Sigmoid colon (tissue), 4 donors: Measurements from ENCODE around the gene OLFM3.

Experiments used
- CTCF ChIP-seq, 4 experiments: fragments of 450-650 bp in 3 of 4; fragments of 200-600 bp in 1 of 4; IDR thresholded peaks; one replicate each; pipeline ENCODE4 v1.5.1; 2016 to 2019; ENCODE audit warnings: antibody characterized with exemption in 4 of 4, mild to moderate bottlenecking in 3 of 4, moderate library complexity in 2 of 4
- EP300 ChIP-seq, 4 donors: sonication (generic); formaldehyde crosslinking; IDR thresholded peaks; one replicate each; pipeline ENCODE4 v1.6.1; 2017; ENCODE audit warnings: antibody characterized with exemption in 4 of 4
- POLR2A ChIP-seq, 2 donors: fragments of 450-650 bp; IDR thresholded peaks; one replicate each; pipeline ENCODE4 v1.6.1; 2016; ENCODE audit warnings: antibody characterized with exemption in 2 of 2, mild to moderate bottlenecking in 2 of 2, moderate library complexity in 2 of 2
- POLR2AphosphoS5 ChIP-seq, 4 donors: sonication (generic); formaldehyde crosslinking; IDR thresholded peaks; one replicate each; pipeline ENCODE4 v1.6.1; 2017; ENCODE audit warnings: antibody characterized with exemption in 4 of 4

DNA sequence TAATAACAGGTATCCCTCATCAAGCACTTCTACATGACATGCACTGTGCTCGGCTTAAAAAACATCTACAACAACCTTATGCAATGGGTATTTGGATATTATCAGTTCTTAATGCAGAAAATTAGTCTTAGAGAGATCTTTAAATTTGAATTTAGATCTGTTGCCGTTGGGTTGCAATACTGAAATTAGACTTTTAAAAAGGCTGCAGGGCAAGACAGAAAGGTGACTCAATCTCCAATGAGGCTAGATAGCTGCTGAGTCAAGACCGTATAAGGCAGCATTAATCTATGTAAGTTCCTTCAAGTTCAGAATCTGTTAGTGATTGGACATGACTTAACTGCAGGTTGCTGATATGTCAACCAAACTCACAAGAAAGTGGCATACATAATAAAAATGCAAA is 37.3 kb downstream of the OLFM3 start:
- TF ChIP-seq CTCF (IDR thresholded peaks at IDR 0.05) (no peak), POLR2A (IDR thresholded peaks at IDR 0.05) (no peak), POLR2AphosphoS5 (IDR thresholded peaks at IDR 0.05) (no peak), EP300 (IDR thresholded peaks at IDR 0.05) (no peak)
